H54 (cell line): ENCODE data around the gene FOXO6.

Experiments
- DNase-seq: peaks from one replicate; pipeline ENCODE4 v3.0.0; 2011; ENCODE audit warnings: low spot score, mixed read lengths; ENCODE audit not compliant: insufficient read length
- FAIRE-seq: peaks from 3 replicates; lab custom pipeline; 2011; peaks lifted over from hg19 to GRCh38; lab: Jason Lieb, UNC
- POLR2A ChIP-seq: IDR thresholded peaks from 2 replicates; pipeline ENCODE4 v1.6.1; 2011; ENCODE audit warnings: low read depth, mild to moderate bottlenecking, low read length

FOXO6 gene

GRCh38 chr1:41394369-41394744 lies 33.1 kb downstream of the FOXO6 start:
- no peak for TF ChIP-seq POLR2A
- DNase-seq (no peak), FAIRE-seq (no peak)

DNA sequence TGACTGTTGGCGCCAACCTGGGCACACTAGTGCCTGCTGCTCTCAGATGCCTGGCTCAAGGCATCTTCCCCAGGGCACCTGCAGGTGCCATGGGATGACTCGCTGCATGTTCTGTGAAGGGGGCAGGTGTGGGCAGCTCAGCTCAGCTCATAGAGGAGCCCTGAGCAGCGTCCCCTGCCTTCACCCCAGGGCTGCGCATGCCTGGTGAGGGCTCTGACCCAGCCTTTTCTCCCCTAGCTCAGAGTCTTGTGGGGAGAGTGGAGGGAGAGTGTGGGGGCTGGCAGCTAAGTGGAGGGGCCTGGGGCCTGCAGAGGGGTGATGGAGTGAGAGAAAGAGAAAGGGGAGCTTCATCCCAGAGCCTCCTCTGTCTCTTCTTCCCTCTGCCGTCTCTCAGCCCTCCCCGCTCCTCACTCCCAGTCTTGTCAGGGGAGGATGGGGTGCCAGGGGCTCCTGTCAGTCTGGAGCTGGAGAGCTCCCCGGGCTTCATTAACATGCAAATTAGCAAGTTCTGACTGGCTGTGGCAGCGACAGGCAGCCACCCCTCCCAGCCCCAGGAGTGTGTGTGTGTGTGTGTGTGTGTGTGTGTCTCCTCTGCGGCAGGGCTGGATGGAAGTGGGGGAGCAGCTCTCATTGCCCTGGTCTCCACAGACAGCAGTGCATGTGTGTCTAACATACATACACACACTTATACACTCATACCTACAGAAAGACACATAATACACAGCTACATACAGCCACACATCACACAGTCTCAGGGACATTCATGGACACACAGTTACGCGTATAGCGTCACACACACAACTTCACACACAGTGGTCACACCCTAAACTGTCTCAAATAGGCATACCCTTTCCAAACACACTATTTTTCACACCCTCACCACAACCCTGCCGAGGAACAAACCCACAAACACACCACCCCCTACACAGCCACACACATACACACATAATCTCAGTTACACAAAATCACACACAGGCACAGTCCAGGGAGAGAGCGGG lies 34.0 kb downstream of the FOXO6 start:
- FAIRE-seq (no peak), DNase-seq (no peak)
- TF ChIP-seq POLR2A, result no peak

GRCh38 chr1:41396084-41396483 lies 34.9 kb downstream of the FOXO6 start:
- FAIRE-seq (no peak), DNase-seq (no peak)
- no peak for TF ChIP-seq POLR2A

GRCh38 chr1:41397020-41397419 lies 35.8 kb downstream of the FOXO6 start:
- TF ChIP-seq POLR2A, result no peak
- FAIRE-seq, result no peak
- no peak for DNase-seq

DNA sequence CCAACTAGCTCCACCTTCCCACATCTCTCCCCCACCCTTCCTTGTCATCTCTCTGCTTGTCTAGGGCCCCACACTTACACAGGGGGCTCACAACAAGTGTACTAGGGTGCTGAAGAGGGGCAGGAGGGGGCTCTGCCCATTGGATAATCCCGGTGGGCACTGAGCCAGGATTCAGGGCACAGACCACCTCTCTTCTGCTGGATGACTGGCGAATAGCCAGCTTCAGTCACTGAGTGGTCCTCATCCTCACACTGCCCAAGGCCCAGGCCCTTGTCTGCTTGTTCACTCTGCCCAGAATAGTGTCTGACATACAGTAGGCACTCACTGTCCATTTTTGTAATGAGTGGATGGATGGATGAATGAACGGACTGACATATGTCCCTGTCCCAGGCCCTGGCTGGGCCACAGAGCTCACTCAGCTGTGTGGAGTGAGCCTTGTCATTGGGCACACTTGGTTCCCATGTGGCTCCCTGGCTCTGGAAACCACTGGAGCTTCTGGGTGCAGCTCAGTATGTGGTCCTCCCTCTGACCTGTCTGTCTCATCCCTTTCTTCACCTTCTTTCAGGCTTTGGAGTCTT lies 36.6 kb downstream of the FOXO6 start:
- no peak for DNase-seq
- no peak for TF ChIP-seq POLR2A
- FAIRE-seq, result no peak

DNA sequence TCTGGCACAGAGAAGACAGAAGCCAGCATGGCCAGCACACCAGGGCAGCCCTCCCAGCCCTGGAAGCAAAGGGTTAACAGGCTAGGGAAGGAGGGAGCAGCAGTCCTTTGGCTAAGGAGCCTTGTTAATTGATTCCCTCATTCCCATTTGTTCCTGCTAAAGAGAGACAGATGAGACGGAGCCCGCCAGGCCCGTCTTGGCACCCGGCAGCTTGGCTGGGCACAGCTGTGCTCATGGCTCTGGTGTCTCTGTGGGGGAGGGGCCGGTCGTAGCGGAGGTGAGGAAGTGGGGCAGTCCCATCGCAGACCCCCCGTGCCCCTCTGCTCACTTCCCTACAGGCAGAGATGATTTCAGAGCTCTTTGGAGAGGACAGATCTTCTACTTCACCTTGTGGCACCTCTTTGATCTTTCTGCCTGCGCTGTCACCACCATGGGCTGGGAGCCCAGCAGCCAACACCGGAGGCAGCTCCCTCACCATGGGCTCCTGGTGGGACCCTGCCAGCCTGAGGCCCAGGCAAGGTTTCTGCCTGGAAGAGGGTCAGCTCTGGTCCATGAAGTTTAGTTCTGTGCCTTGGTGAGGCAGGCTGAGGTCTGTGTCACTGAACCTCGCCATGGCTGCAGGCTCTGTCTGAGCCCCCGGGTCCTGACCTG lies 38.0 kb downstream of the FOXO6 start:
- no peak for TF ChIP-seq POLR2A
- DNase-seq, result no peak

DNA sequence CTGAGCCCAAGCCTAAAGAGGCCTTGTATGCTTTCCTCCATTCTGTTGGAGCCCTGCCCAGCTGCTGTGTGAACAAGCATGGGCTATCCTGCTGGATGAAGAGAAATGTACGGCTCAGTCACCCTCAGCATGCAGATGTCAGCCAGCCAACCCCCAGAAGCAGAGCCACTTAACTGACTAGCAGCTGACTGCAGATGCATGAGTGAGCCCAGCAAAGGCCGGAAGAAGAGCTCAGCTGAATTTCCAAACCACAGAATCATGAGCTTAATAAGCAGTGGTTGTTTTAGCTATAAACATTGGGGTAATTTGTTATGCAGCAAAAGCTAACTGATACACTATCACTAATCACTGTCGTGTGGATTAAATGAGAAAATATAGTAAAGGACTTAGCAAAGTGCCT lies 39.0 kb downstream of the FOXO6 start:
- FAIRE-seq, result no peak
- DNase-seq, result no peak
- no peak for TF ChIP-seq POLR2A

More for the DNA sequence above, 38.0 kb downstream of the FOXO6 start:
- FAIRE-seq, result no peak

DNA sequence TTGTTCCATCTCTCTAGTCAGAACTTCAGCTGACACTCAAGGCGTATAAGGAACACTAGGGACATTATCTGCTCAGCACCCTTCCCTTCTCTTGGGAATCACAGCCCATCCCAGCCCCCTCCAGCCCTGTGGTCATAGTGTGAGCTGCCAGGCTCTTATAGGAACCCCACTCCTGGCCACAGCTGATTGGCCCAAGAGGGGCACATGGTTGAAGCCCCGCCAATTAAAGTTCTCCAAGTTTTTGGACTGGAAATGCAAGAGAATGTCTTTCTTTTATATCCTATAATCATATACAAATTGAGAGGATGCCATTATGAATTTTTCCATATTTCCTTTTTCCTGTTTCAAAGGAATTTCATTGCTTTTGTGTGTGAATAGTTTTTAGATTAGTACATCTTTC lies 40.7 kb downstream of the FOXO6 start:
- TF ChIP-seq POLR2A, result no peak
- no peak for FAIRE-seq
- DNase-seq, result no peak

DNA sequence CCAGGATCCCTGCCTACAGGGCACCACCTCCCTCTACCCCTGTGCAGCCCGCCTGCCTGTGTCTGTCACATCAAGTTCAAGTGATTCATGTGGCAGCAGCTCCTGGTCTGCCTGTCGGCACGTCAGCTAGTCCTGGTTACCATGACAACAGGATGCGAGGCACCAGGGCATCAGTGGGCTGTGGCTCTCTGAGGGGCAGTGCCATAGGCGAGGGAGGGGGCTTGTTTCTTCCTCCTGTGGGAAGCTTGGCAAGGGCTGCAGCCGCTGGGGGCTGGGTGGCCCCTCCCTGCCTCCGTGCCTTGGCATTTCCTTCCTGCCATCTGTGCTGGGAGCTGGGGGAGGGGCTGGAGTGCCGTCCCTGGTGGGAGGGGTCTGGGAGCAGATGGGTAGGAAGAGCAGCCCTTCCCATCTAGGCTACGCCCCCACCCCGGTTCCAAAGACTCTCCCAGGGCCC lies 43.1 kb downstream of the FOXO6 start:
- no peak for TF ChIP-seq POLR2A
- no peak for DNase-seq
- FAIRE-seq, result no peak

DNA sequence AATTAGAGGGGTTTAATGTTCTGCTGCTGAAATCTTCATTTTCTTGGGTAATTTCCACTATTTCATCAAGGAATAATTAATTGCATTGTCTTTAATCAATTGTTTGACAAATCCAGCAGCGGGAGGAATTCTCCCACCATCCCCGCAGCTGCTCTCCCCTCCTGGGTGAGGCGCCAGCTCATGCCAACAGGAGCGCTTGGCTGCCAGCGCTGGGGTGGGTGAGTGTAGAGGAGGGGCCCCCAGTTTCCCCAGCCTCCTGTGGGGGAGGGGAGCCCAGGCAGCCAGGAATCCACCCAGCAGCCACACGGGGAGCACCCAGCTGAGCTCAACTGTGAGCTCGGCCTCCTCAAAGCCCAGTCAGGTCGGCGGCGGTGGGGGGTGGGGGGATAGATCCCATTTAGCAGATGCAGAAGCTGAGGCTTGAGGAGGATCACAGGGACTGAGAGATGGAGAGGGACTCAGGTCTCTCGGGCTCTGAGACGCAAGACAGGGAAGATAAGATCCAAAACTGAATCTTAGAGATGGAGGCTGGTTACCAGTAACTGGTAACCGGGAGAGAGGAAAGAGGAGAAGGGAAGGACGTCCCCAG lies 46.5 kb downstream of the FOXO6 start:
- DNase-seq, result no peak

DNA sequence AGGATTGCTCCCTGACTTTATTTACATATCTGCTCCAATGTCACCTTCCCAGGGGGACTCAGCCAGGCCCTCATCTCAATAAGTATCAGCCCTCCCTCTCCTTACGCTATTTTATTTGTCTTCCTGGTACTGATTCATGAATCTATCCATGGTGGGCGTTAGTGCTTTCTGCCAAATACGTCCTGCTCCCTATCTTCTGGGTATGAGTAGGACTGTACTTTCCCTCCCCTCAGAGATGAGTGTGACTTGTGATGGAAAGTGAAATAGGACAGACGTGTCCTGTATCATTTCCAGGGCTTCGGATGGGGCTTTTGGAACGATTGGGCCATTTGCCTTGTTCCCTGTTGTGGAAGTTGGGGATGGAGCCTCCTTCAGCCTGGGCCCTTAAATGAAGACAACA lies 47.5 kb downstream of the FOXO6 start:
- no peak for TF ChIP-seq POLR2A
- no peak for DNase-seq
- no peak for FAIRE-seq

More for the DNA sequence above, 46.5 kb downstream of the FOXO6 start:
- no peak for TF ChIP-seq POLR2A
- no peak for FAIRE-seq

- TF ChIP-seq POLR2A, result no peak
- DNase-seq, result no peak
- FAIRE-seq, result no peak
These were observed 48.6 kb downstream of the FOXO6 start for GRCh38 chr1:41409825-41410224.

DNA sequence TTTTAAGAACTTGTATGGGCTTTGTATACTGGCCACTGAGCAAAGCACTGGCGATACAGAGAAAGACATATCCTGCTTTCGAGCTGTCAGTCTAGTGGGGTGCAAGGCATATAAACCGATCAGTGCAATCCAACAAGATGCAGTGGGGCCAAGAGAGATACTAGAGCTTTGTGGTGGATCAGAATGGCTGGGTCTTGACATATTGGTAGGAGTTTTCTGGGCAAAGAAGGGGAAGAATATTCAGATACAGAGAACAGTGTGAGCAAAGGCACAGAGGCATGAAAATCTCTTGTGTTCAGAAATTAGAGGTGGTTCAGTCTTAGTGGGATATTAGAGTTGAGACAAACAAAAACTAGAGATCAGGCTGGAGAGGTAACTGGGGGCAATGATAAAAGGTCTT lies 49.2 kb downstream of the FOXO6 start:
- TF ChIP-seq POLR2A, result no peak
- no peak for FAIRE-seq
- DNase-seq, result no peak

DNA sequence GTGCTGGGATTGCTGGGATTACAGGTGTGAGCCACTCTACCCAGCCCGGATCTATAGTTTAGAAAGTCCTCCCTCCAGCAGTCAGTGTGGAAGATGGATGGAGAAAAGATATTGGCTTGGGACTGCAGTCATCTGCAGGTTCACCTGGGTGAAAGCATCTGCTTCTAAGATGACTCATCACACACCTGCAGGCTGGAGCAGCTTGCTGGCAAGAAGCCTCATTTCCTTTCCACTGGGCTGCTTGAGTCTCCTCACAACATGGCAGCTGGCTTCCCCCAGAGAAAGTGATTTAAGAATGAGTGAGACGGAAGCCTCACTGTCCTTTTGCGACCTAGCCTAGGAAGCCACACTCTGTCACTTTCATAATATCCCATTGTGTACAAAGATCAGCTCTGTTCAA lies 50.0 kb downstream of the FOXO6 start:
- FAIRE-seq (no peak), DNase-seq (no peak)

More for the DNA sequence above, 50.0 kb downstream of the FOXO6 start:
- no peak for TF ChIP-seq POLR2A
